Measurements from ENCODE around the gene SLC38A10. TPM values are rescaled to one million over a fixed set of nuclear protein-coding genes. Genes with fewer than 3 reads are reported as not detected.

The SLC38A10 gene
- total and polyA plus RNA-seq, 2 of the 13 experiments (the other 11 are each of a cell fraction or from before 2014, with no cell fraction given), result 23.4 to 55.8 TPM

- no peak for TF ChIP-seq ZFP41 (CRISPR knock-in tag; IDR thresholded peaks at IDR 0.05; ENCODE audit: borderline replicate concordance)
- TF ChIP-seq HMGXB3 (CRISPR knock-in tag; IDR thresholded peaks at IDR 0.05; ENCODE audit: borderline replicate concordance), result no peak
- no peak for TF ChIP-seq ZNF570 (CRISPR knock-in tag; IDR thresholded peaks at IDR 0.05; ENCODE audit: borderline replicate concordance)
- no peak for TF ChIP-seq ZNF10 (CRISPR knock-in tag; IDR thresholded peaks at IDR 0.05; ENCODE audit: borderline replicate concordance, low read depth)
- no peak for TF ChIP-seq MIER3 (CRISPR knock-in tag; IDR thresholded peaks at IDR 0.05; ENCODE audit: borderline replicate concordance)
- TF ChIP-seq ZNF24 (IDR thresholded peaks at IDR 0.05), result no peak
- TF ChIP-seq ZNF317 (CRISPR knock-in tag; IDR thresholded peaks at IDR 0.05), result no peak
- no peak for TF ChIP-seq ZKSCAN8 (CRISPR knock-in tag; IDR thresholded peaks at IDR 0.05; ENCODE audit: borderline replicate concordance)
- TF ChIP-seq SYNCRIP (IDR thresholded peaks at IDR 0.05; ENCODE audit: insufficient read depth, low read depth, low read length), result no peak
- TF ChIP-seq TSC22D2 (CRISPR knock-in tag; IDR thresholded peaks at IDR 0.05; ENCODE audit: borderline replicate concordance), result no peak
- TF ChIP-seq POGZ (CRISPR knock-in tag; IDR thresholded peaks at IDR 0.05), result no peak
- TF ChIP-seq ZMAT5 (CRISPR knock-in tag; IDR thresholded peaks at IDR 0.05; ENCODE audit: borderline replicate concordance, low read depth), result no peak
- no peak for TF ChIP-seq NFIC (IDR thresholded peaks at IDR 0.05; ENCODE audit: low read length)
- no peak for TF ChIP-seq PPARG (CRISPR knock-in tag; conservative IDR thresholded peaks at IDR 0.05)
- TF ChIP-seq HNRNPH1 (optimal IDR thresholded peaks at IDR 0.05; ENCODE audit: low read depth, low read length), result no peak
- peak; percentile 80; the same call in 1 of the 2 replicates for TF ChIP-seq ZNF543 (CRISPR knock-in tag; IDR thresholded peaks at IDR 0.05)
- no peak for TF ChIP-seq GTF3A (CRISPR knock-in tag; conservative IDR thresholded peaks at IDR 0.05)
- no peak for TF ChIP-seq ZNF564 (CRISPR knock-in tag; IDR thresholded peaks at IDR 0.05)
- TF ChIP-seq ZNF737 (CRISPR knock-in tag; IDR thresholded peaks at IDR 0.05; ENCODE audit: borderline replicate concordance), result no peak
- no peak for TF ChIP-seq ZEB1 (IDR thresholded peaks at IDR 0.05; ENCODE audit: insufficient replicate concordance, low read depth)
- no peak for TF ChIP-seq ZNF850 (CRISPR knock-in tag; conservative IDR thresholded peaks at IDR 0.05)
- TF ChIP-seq LRRFIP1 (CRISPR knock-in tag; conservative IDR thresholded peaks at IDR 0.05), result no peak
Measured at GRCh38 chr17:81244358-81245023, 50.6 kb downstream of the SLC38A10 start (continued).

Measured in HepG2 (cell line).